ACC112 (cell line): Measurements from ENCODE around the gene SRPK3.

ENCODE experiments used
- H2AFZ ChIP-seq: fragments of 200-600 bp; sonication (generic); one replicate; pipeline ENCODE4 v1.6.0; 2017; ENCODE audit warnings: antibody characterized with exemption, low read length; ENCODE audit not compliant: unreplicated experiment
- H3K27ac ChIP-seq: fragments of 200-600 bp; sonication (generic); 2 replicates; pipeline ENCODE4 v1.5.1; 2014; ENCODE audit warnings: low read depth, mild to moderate bottlenecking, antibody characterized with exemption, low read length, moderate library complexity
- H3K27me3 ChIP-seq: fragments of 200-600 bp; sonication (generic); 2 replicates; pipeline ENCODE4 v1.6.1; 2014; ENCODE audit warnings: mild to moderate bottlenecking, antibody characterized with exemption, low read length, moderate library complexity, mixed read lengths; ENCODE audit not compliant: insufficient read depth
- H3K36me3 ChIP-seq: fragments of 200-600 bp; sonication (generic); 2 replicates; pipeline ENCODE4 v1.6.1; 2016; ENCODE audit warnings: mild to moderate bottlenecking, antibody characterized with exemption, low read length, moderate library complexity, mixed read lengths; ENCODE audit not compliant: insufficient read depth
- H3K4me1 ChIP-seq: fragments of 200-600 bp; sonication (generic); one replicate; pipeline ENCODE4 v1.6.1; 2016; ENCODE audit warnings: low read length, mixed read lengths; ENCODE audit not compliant: insufficient read depth, unreplicated experiment, control insufficient read depth
- H3K4me3 ChIP-seq: fragments of 200-600 bp; sonication (generic); 2 replicates; pipeline ENCODE4 v1.5.1; 2014; ENCODE audit warnings: mild to moderate bottlenecking, low read depth, low read length
- H3K79me2 ChIP-seq: fragments of 200-600 bp; sonication (generic); one replicate; pipeline ENCODE4 v1.6.0; 2016; ENCODE audit warnings: low read length; ENCODE audit not compliant: control insufficient read depth, unreplicated experiment, insufficient read depth

The SRPK3 gene

DNA sequence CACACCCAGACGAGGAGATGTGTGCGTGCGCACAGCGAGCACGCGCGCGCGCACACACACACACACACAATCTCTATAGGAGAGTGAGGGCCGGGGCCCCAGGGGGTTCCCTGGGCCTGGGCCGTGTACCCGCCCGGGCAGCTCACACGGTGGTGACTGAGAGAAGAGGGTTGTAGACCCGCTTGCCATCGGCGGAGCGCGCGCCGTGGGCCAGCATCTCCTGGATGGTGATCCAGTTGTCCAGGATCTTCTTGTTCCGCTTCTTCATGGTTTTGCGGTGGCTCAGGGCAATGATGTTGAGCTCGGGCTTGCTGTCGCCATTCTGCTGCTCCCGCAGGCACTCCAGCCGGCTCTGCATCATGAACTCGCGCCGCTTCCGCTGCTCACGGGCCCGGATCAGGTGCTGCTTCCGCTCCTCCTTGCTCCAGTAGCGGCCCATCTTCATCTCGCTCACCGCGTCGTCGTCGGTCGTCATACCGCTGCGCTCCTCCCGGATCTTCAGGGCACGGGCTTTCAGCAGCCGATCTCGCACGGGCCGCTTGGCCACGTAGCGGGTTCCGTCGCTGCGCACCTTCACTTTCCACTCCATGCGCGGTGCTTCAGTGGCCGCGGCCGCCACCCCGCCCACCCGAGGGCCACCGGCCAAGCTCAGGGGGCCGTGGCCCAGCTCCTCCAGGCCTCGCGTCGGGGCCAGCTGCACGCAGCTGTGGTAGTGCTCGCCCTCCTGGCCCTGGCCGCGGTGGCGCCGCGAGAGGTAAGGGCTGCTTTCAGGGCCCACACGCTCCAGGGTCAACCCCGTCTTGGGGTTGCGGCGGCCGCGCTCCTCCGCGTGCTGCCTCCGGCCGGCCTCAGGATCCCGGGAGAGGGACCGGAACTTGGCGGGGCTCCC lies 22.6 kb downstream of the SRPK3 start:
- no peaks in the 10 kb centered on the region for H3K27me3 ChIP-seq
- no peaks in the 10 kb centered on the region for H3K36me3 ChIP-seq

DNA sequence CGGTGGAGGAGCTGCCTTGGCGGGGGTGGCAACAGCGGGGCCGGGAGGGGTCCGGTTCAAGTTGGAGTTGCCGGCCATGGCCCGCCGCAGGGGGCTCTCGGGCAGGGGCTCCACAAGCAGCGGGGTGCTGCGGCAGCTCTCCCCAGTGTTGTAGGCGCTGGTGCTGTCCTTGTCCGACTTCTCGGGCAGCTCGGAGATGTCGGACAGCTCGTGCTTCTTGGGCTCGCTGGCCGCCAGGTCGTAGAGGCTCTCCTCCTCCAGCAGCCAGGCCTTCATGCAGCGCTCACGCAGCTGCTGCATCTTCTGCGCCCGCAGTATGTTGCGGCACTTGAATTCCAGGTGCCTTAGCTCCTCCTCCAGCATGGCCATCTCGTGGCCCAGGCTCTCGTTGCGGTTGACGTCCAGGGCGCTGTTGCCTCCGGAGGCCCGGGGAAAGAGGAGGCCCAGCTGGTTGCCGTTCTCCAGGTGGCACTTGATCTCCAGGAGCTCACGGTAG lies 23.3 kb downstream of the SRPK3 start:
- H3K27ac ChIP-seq, result no peak overlapping the region
- H3K4me3 ChIP-seq, result no peak overlapping the region
- no peaks in the 10 kb centered on the region for H3K36me3 ChIP-seq
- no peaks in the 10 kb centered on the region for H3K4me1 ChIP-seq
- no peaks in the 10 kb centered on the region for H3K79me2 ChIP-seq
- no peaks in the 10 kb centered on the region for H3K27me3 ChIP-seq
- H2AFZ ChIP-seq, result no peak overlapping the region

More for the DNA sequence above, 22.6 kb downstream of the SRPK3 start:
- Histone ChIP-seq H3K79me2 (no peaks in the 10 kb centered on the region), H3K27ac (no peak overlapping the region), H3K4me3 (no peak overlapping the region), H2AFZ (no peak overlapping the region), H3K4me1 (no peaks in the 10 kb centered on the region)

GRCh38 chrX:153804621-153805020 lies 23.8 kb downstream of the SRPK3 start:
- H3K36me3 ChIP-seq, result no peaks in the 10 kb centered on the region
- no peaks in the 10 kb centered on the region for H3K4me1 ChIP-seq
- no peak overlapping the region for H3K27ac ChIP-seq
- H3K27me3 ChIP-seq, result no peaks in the 10 kb centered on the region
- H2AFZ ChIP-seq, result no peak overlapping the region
- no peak overlapping the region for H3K4me3 ChIP-seq
- H3K79me2 ChIP-seq, result no peaks in the 10 kb centered on the region

DNA sequence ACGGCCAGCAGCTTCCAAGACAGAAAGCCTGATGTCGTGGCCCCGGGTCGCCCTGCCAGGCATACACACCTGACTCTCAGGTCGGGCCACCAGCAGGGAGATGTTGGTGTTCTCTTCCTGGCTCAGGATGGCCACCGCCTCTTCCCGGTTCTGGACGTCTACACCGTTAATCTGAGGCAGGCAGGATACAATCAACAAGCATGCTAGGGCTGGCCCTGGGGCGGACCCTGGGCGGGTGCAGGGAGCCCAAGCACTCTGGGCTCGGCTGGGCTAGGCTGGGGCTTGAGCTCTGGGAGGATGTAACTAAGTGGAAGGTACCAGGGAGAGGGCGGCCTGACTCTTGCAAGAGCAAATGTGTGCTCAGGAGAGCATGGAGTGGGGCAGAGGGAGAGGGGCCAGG lies 24.6 kb downstream of the SRPK3 start:
- Histone ChIP-seq H3K79me2 (no peaks in the 10 kb centered on the region), H3K36me3 (no peaks in the 10 kb centered on the region), H3K27me3 (no peaks in the 10 kb centered on the region), H3K4me3 (no peak overlapping the region), H3K27ac (no peak overlapping the region), H3K4me1 (no peaks in the 10 kb centered on the region), H2AFZ (no peak overlapping the region)

DNA sequence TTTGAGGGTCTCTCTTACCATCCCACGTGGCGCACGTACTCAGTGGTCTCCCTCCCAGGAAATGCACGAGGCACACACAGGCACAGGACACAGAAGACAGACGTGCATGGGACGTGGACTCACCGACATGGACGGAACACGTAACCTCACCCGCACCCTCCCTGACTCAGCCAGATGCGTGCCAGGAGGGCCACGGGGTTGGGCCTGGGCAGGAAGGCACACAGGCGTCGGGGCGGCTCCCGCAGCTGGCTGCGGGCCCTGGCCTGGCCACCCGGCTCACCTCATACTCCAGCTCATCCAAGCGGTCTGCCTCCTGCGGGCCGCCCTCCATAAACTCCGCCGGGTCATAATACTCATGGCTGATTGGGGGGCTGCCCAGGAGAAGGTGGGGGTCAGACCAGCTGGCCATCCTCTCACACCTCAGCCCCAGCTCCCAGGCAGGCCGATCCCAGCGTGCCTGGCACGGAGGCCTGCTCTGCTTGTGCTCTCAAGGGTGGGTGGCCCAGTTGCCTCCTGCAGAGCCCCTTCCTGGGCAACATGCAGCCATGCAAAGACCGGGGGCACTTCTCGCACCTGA lies 26.2 kb downstream of the SRPK3 start:
- H3K79me2 ChIP-seq, result no peaks in the 10 kb centered on the region
- no peaks in the 10 kb centered on the region for H3K4me1 ChIP-seq
- H3K27ac ChIP-seq, result no peak overlapping the region
- no peak overlapping the region for H3K4me3 ChIP-seq
- no peak overlapping the region for H2AFZ ChIP-seq
- H3K36me3 ChIP-seq, result no peaks in the 10 kb centered on the region
- H3K27me3 ChIP-seq, result no peaks in the 10 kb centered on the region

DNA sequence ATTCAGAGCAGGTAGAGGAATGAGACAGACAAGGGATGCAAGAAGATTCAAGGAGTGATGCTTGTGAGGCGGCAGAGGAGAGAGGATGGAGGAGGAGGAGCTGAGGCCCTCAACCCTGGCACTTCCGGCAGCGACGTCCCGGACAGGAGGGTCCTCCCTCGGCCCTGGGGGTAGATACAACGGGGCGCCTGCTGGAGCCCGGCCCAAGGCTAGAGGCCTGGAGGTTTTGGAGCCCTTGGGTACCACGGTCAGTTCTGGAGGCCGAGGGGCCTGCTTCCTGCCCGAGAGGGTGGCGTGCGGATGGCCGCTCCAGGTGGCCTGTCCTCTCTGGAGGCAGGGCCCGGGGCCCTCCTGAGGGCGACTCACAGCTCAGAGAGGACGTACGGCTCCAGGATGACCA lies 27.1 kb downstream of the SRPK3 start:
- Histone ChIP-seq H2AFZ (no peak overlapping the region), H3K79me2 (no peaks in the 10 kb centered on the region), H3K27ac (no peak overlapping the region), H3K4me3 (no peak overlapping the region), H3K36me3 (no peaks in the 10 kb centered on the region), H3K4me1 (no peaks in the 10 kb centered on the region), H3K27me3 (no peaks in the 10 kb centered on the region)

GRCh38 chrX:153812220-153812619 lies 31.4 kb downstream of the SRPK3 start:
- Histone ChIP-seq H3K27ac (no peak overlapping the region), H3K27me3 (no peaks in the 10 kb centered on the region), H3K4me3 (no peak overlapping the region), H3K4me1 (no peaks in the 10 kb centered on the region), H3K36me3 (no peaks in the 10 kb centered on the region), H2AFZ (no peak overlapping the region), H3K79me2 (no peaks in the 10 kb centered on the region)

DNA sequence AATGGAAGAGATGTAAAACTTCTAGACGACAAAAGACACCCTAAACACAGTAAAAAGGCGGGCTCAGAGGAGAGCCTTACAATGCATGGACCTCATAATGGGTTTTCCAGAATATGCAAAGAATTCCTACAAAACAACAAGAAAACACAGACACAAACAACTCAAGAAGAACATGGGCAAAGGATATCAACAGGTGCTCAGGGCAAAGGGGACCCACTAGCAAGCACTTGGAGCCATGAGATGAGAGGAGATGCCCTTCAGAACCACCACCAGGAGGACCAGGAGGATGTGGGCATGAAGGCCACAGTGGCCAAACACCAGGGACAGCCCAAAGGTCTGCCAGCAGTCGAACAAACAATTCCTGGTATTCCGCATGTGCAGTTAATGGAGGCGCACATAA lies 32.3 kb downstream of the SRPK3 start:
- H3K4me3 ChIP-seq, result no peak overlapping the region
- H3K27me3 ChIP-seq, result no peaks in the 10 kb centered on the region
- H3K36me3 ChIP-seq, result no peaks in the 10 kb centered on the region
- H3K4me1 ChIP-seq, result no peaks in the 10 kb centered on the region
- no peak overlapping the region for H3K27ac ChIP-seq
- H2AFZ ChIP-seq, result no peak overlapping the region
- H3K79me2 ChIP-seq, result no peaks in the 10 kb centered on the region

DNA sequence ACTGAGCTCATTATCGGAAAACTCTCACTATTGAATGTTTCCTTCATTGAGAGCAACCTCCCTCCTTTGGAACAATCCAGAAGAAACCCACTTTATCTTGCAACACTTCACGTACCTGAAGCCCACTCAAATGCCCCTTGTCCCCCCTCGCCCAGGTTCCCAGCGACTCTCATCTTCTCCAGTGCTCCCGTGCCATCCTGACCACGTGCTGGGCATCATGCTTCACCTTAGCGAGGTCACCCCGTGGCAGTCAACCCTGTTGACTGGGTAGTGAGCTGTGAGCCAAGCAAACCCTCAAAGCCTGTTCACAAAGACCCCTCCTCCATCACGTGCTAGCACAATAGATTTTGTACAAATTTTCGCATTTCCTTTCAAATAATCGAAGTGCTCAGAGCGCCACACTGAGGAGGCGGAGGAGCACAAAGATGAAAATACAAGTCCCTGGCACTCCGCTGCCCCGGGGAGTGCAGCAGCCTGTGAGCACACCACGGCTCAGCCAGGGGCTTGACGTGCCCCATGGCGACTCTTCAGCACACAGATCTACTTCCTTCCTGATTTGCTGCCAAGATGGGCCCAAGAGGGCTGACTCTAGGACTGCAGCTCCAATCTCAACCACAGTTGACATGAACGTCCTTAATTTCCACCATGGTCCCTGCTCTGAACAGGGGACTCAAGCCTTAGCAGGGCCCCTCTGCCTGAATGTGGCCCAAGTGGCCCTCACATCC lies 33.9 kb downstream of the SRPK3 start:
- H3K27ac ChIP-seq, result no peak overlapping the region
- H3K36me3 ChIP-seq, result no peaks in the 10 kb centered on the region
- H3K27me3 ChIP-seq, result peaks cover 4% of the 10 kb centered on the region; the same call in 1 of the 2 replicates
- no peak overlapping the region for H2AFZ ChIP-seq
- no peaks in the 10 kb centered on the region for H3K79me2 ChIP-seq
- no peak overlapping the region for H3K4me3 ChIP-seq
- no peaks in the 10 kb centered on the region for H3K4me1 ChIP-seq

- no peaks in the 10 kb centered on the region for H3K79me2 ChIP-seq
- H3K4me3 ChIP-seq, result no peak overlapping the region
- H3K4me1 ChIP-seq, result no peaks in the 10 kb centered on the region
- H3K27ac ChIP-seq, result no peak overlapping the region
- H3K36me3 ChIP-seq, result no peaks in the 10 kb centered on the region
- no peak overlapping the region for H2AFZ ChIP-seq
- peaks cover 5% of the 10 kb centered on the region; the same call in 1 of the 2 replicates for H3K27me3 ChIP-seq
Measured at GRCh38 chrX:153816831-153817690, 36.2 kb downstream of the SRPK3 start.
